Gastrocnemius medialis (tissue), 4 donors: ENCODE data around the gene KRTAP10-2.

ENCODE experiments used
- CTCF ChIP-seq, 5 experiments: fragments of 450-650 bp in 3 of 5; fragments of 200-600 bp in 2 of 5; sonication (generic) in 2 of 5; IDR thresholded peaks in 4 of 5; conservative IDR thresholded peaks in 1 of 5; 1 replicate in 4 of 5; 2 replicates in 1 of 5; pipeline ENCODE4 v1.5.1; 2016 to 2019; ENCODE audit warnings: antibody characterized with exemption in 5 of 5, mild to moderate bottlenecking in 3 of 5, moderate library complexity in 3 of 5
- POLR2A ChIP-seq, 2 donors: fragments of 450-650 bp; IDR thresholded peaks; one replicate each; pipeline ENCODE4 v1.6.1; 2017; ENCODE audit warnings: antibody characterized with exemption in 2 of 2, mild to moderate bottlenecking in 2 of 2, moderate library complexity in 2 of 2

GRCh38 chr21:44515359-44516165 is 35.7 kb downstream of the KRTAP10-2 start:
- no peak for TF ChIP-seq CTCF (IDR thresholded peaks at IDR 0.05 in 4 of 5, conservative IDR thresholded peaks at IDR 0.05 in 1 of 5)
- no peak for TF ChIP-seq POLR2A (IDR thresholded peaks at IDR 0.05)
